HEK293 (cell line): ENCODE results near the gene PRR36.

Experiments
- CTCF ChIA-PET: fragments of 350-600 bp; formaldehyde crosslinking; extraction: SDS; loops from one replicate; lab custom pipeline; 2021; ENCODE audit warnings: antibody characterized with exemption; lab: Yijun Ruan, JAX
- POLR2A ChIA-PET: fragments of 300-600 bp; formaldehyde crosslinking; extraction: SDS; loops from one replicate; lab custom pipeline; 2020; ENCODE audit warnings: antibody characterized with exemption, inconsistent platforms; lab: Yijun Ruan, JAX
- H3K27ac ChIP-seq: fragments of 200-500 bp; sonication (Bioruptor generic); 2 replicates; pipeline ENCODE4 v1.5.1; 2014; ENCODE audit warnings: low read depth, low read length, control low read depth, inconsistent platforms; ENCODE audit errors: extremely low read depth
- H3K36me3 ChIP-seq, 2 experiments: fragments of 200-500 bp in 1 of 2; sonication (Bioruptor generic) in 1 of 2; 1 replicate in 1 of 2; 2 replicates in 1 of 2; pipeline ENCODE4 v1.5.1; 2014 to 2017; ENCODE audit warnings: inconsistent platforms in 2 of 2, low read length in 2 of 2; ENCODE audit not compliant: control insufficient read depth in 2 of 2, insufficient read depth in 1 of 2
- H3K4me1 ChIP-seq: fragments of 200-500 bp; sonication (Bioruptor generic); 2 replicates; pipeline ENCODE4 v1.5.1; 2014; ENCODE audit warnings: mild to moderate bottlenecking, low read length, inconsistent platforms; ENCODE audit not compliant: control insufficient read depth, insufficient read depth
- H3K4me3 ChIP-seq: 2 replicates; pipeline ENCODE4 v1.5.1; 2011; ENCODE audit warnings: low read depth, mild to moderate bottlenecking, control low read depth, low read length, moderate library complexity
- H3K9me3 ChIP-seq: fragments of 200-500 bp; sonication (Bioruptor generic); 2 replicates; pipeline ENCODE4 v1.5.1; 2014; ENCODE audit warnings: low read depth, low read length, inconsistent platforms; ENCODE audit not compliant: control insufficient read depth, insufficient read depth
- FEZF1 ChIP-seq: fragments of 450-650 bp; formaldehyde crosslinking; IDR thresholded peaks from 2 replicates; pipeline ENCODE4 v1.5.1; 2016; ENCODE audit warnings: missing biosample characterization, missing genetic modification characterization
- KLF9 ChIP-seq: fragments of 450-650 bp; formaldehyde crosslinking; IDR thresholded peaks from 2 replicates; pipeline ENCODE4 v1.5.1; 2016; ENCODE audit warnings: missing biosample characterization, missing genetic modification characterization, low read depth
- PATZ1 ChIP-seq: fragments of 450-650 bp; formaldehyde crosslinking; IDR thresholded peaks from 2 replicates; pipeline ENCODE4 v1.5.1; 2016; ENCODE audit warnings: missing biosample characterization, missing genetic modification characterization
- SP7 ChIP-seq: fragments of 450-650 bp; formaldehyde crosslinking; IDR thresholded peaks from 2 replicates; pipeline ENCODE4 v1.5.1; 2016; ENCODE audit warnings: missing biosample characterization, missing genetic modification characterization
- WT1 ChIP-seq: fragments of 450-650 bp; formaldehyde crosslinking; IDR thresholded peaks from 2 replicates; pipeline ENCODE4 v1.5.1; 2016; ENCODE audit warnings: missing biosample characterization, missing genetic modification characterization
- ZBTB8A ChIP-seq: fragments of 450-650 bp; formaldehyde crosslinking; IDR thresholded peaks from 2 replicates; pipeline ENCODE4 v1.5.1; 2016; ENCODE audit warnings: missing biosample characterization, missing genetic modification characterization
- ZNF138 ChIP-seq: fragments of 450-650 bp; formaldehyde crosslinking; IDR thresholded peaks from 2 replicates; pipeline ENCODE4 v1.5.1; 2016; ENCODE audit warnings: missing biosample characterization, missing genetic modification characterization, borderline replicate concordance
- ZNF16 ChIP-seq: fragments of 450-650 bp; formaldehyde crosslinking; IDR thresholded peaks from 2 replicates; pipeline ENCODE4 v1.5.1; 2016; ENCODE audit warnings: low read depth, missing biosample characterization, missing genetic modification characterization
- ZNF19 ChIP-seq: fragments of 450-650 bp; formaldehyde crosslinking; IDR thresholded peaks from 2 replicates; pipeline ENCODE4; 2016; ENCODE audit warnings: missing biosample characterization, missing genetic modification characterization, low read depth
- ZNF311 ChIP-seq: fragments of 450-650 bp; formaldehyde crosslinking; IDR thresholded peaks from 2 replicates; pipeline ENCODE4 v1.5.1; 2017; ENCODE audit warnings: missing biosample characterization, missing genetic modification characterization, borderline replicate concordance
- ZNF501 ChIP-seq: fragments of 450-650 bp; formaldehyde crosslinking; IDR thresholded peaks from 2 replicates; pipeline ENCODE4 v1.5.1; 2016; ENCODE audit warnings: missing biosample characterization, missing genetic modification characterization
- ZNF548 ChIP-seq: fragments of 450-650 bp; formaldehyde crosslinking; IDR thresholded peaks from 2 replicates; pipeline ENCODE4 v1.5.1; 2016; ENCODE audit warnings: missing biosample characterization, missing genetic modification characterization
- ZNF549 ChIP-seq: fragments of 450-650 bp; IDR thresholded peaks from 2 replicates; pipeline ENCODE4 v1.5.1; 2018; ENCODE audit warnings: missing biosample characterization, missing genetic modification characterization, mild to moderate bottlenecking, inconsistent platforms, moderate library complexity
- ZNF560 ChIP-seq: fragments of 450-650 bp; formaldehyde crosslinking; IDR thresholded peaks from 2 replicates; pipeline ENCODE4 v1.5.1; 2017; ENCODE audit warnings: missing biosample characterization, missing genetic modification characterization, borderline replicate concordance
- ZNF600 ChIP-seq: fragments of 450-650 bp; formaldehyde crosslinking; IDR thresholded peaks from 2 replicates; pipeline ENCODE4 v1.5.1; 2016; ENCODE audit warnings: missing biosample characterization, missing genetic modification characterization
- ZNF624 ChIP-seq: fragments of 450-650 bp; formaldehyde crosslinking; IDR thresholded peaks from 2 replicates; pipeline ENCODE4 v1.5.1; 2017; ENCODE audit warnings: missing biosample characterization, missing genetic modification characterization
- ZNF660 ChIP-seq: fragments of 450-650 bp; IDR thresholded peaks from 2 replicates; pipeline ENCODE4 v1.5.1; 2018; ENCODE audit warnings: missing biosample characterization, mild to moderate bottlenecking, missing genetic modification characterization
- ZNF692 ChIP-seq: fragments of 450-650 bp; formaldehyde crosslinking; IDR thresholded peaks from 2 replicates; pipeline ENCODE4 v1.5.1; 2016; ENCODE audit warnings: missing biosample characterization, missing genetic modification characterization
- ZNF707 ChIP-seq: fragments of 450-650 bp; formaldehyde crosslinking; IDR thresholded peaks from 2 replicates; pipeline ENCODE4 v1.5.1; 2016; ENCODE audit warnings: missing biosample characterization, missing genetic modification characterization
- ZNF76 ChIP-seq: fragments of 450-650 bp; formaldehyde crosslinking; IDR thresholded peaks from 2 replicates; pipeline ENCODE4; 2016; ENCODE audit warnings: low read depth, missing biosample characterization, missing genetic modification characterization, borderline replicate concordance
- ZNF785 ChIP-seq: fragments of 450-650 bp; formaldehyde crosslinking; IDR thresholded peaks from 2 replicates; pipeline ENCODE4 v1.5.1; 2016; ENCODE audit warnings: missing biosample characterization, missing genetic modification characterization
- ZNF830 ChIP-seq: fragments of 450-650 bp; IDR thresholded peaks from 2 replicates; pipeline ENCODE4 v1.5.0; 2018; ENCODE audit warnings: missing biosample characterization, missing genetic modification characterization, low read depth, mild to moderate bottlenecking, moderate library complexity
- ZNF843 ChIP-seq: fragments of 450-650 bp; formaldehyde crosslinking; IDR thresholded peaks from 2 replicates; pipeline ENCODE4 v1.5.1; 2016; ENCODE audit warnings: missing biosample characterization, missing genetic modification characterization
- ZSCAN16 ChIP-seq: fragments of 450-650 bp; formaldehyde crosslinking; IDR thresholded peaks from 2 replicates; pipeline ENCODE4 v1.5.1; 2016; ENCODE audit warnings: missing biosample characterization, missing genetic modification characterization
- TF ChIP-seq, protein P1 (sequence below): fragments of 450-650 bp; formaldehyde crosslinking; IDR thresholded peaks from 2 replicates; pipeline ENCODE4 v1.5.1; 2016; ENCODE audit warnings: missing biosample characterization, missing genetic modification characterization
- TF ChIP-seq, protein P2 (sequence below): fragments of 450-650 bp; formaldehyde crosslinking; IDR thresholded peaks from 2 replicates; pipeline ENCODE4 v1.5.1; 2016; ENCODE audit warnings: missing biosample characterization, missing genetic modification characterization
- TF ChIP-seq, protein P3 (sequence below): fragments of 450-650 bp; formaldehyde crosslinking; IDR thresholded peaks from 2 replicates; pipeline ENCODE4 v1.5.1; 2017; ENCODE audit warnings: missing biosample characterization, missing genetic modification characterization

PRR36 gene

GRCh38 chr19:7914099-7914498 lies 39.9 kb upstream of the PRR36 start:
- ChIA-PET POLR2A (interaction anchor here (0.8 kb wide), 1 partner anchor 11 kb away, joined by 3 read pairs; the partner anchor contains the start of gene MAP2K7), CTCF (no interaction called here)
- Histone ChIP-seq H3K27ac (no peak overlapping the region), H3K36me3 (peaks cover 0 to 31% of the 10 kb centered on the region in 2 experiments; a peak in 2 of 3 replicates), H3K4me1 (no peaks in the 10 kb centered on the region; the same call in 1 of the 2 replicates), H3K4me3 (no peak overlapping the region), H3K9me3 (no peaks in the 10 kb centered on the region)
- TF ChIP-seq ZNF138 (tag by site-specific recombination): no peak
- TF ChIP-seq ZNF660 (tag by site-specific recombination): no peak
- no peak for TF ChIP-seq SP7 (tag by site-specific recombination)
- no peak for TF ChIP-seq KLF9
- TF ChIP-seq ZNF548 (tag by site-specific recombination): no peak
- no peak for TF ChIP-seq PATZ1 (tag by site-specific recombination)
- TF ChIP-seq ZNF549: no peak
- no peak for TF ChIP-seq ZSCAN16 (tag by site-specific recombination)
- no peak for TF ChIP-seq ZNF707 (tag by site-specific recombination)
- TF ChIP-seq ZNF16: no peak

DNA sequence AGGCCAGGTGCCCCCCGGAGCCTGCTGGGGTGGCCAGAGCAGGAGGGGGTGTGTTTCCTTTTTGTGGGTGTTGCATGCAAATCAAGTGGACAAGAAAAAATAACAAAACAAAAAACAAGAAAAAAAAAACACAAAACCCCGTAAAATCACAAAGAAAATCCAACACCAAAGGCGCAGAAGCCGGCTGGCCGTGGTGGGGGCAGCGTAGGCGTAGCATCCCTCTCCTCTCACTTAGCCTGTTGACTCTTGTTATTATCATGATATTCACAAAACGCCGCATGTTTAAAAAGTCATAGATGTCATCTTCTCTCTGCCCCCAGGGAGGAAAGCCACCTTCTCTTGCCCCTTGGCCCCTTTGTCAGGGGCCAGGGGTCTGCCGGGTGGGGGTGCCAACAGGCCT lies 39.5 kb upstream of the PRR36 start:
- TF ChIP-seq ZNF600 (tag by site-specific recombination) (no peak), ZNF560 (tag by site-specific recombination) (no peak), ZBTB8A (no peak), WT1 (tag by site-specific recombination) (no peak), ZNF692 (tag by site-specific recombination) (no peak), ZNF843 (no peak), ZNF624 (tag by site-specific recombination) (no peak), FEZF1 (tag by site-specific recombination) (no peak), ZNF501 (tag by site-specific recombination) (no peak), ZNF76 (tag by site-specific recombination) (no peak), ZNF311 (tag by site-specific recombination) (no peak), ZNF785 (tag by site-specific recombination) (no peak), ZNF548 (tag by site-specific recombination) (no peak), ZNF19 (tag by site-specific recombination) (no peak), ZNF830 (tag by site-specific recombination) (no peak)
- TF ChIP-seq, protein P1, sequence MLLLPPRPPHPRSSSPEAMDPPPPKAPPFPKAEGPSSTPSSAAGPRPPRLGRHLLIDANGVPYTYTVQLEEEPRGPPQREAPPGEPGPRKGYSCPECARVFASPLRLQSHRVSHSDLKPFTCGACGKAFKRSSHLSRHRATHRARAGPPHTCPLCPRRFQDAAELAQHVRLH (tag by site-specific recombination): no peak
- TF ChIP-seq, protein P2, sequence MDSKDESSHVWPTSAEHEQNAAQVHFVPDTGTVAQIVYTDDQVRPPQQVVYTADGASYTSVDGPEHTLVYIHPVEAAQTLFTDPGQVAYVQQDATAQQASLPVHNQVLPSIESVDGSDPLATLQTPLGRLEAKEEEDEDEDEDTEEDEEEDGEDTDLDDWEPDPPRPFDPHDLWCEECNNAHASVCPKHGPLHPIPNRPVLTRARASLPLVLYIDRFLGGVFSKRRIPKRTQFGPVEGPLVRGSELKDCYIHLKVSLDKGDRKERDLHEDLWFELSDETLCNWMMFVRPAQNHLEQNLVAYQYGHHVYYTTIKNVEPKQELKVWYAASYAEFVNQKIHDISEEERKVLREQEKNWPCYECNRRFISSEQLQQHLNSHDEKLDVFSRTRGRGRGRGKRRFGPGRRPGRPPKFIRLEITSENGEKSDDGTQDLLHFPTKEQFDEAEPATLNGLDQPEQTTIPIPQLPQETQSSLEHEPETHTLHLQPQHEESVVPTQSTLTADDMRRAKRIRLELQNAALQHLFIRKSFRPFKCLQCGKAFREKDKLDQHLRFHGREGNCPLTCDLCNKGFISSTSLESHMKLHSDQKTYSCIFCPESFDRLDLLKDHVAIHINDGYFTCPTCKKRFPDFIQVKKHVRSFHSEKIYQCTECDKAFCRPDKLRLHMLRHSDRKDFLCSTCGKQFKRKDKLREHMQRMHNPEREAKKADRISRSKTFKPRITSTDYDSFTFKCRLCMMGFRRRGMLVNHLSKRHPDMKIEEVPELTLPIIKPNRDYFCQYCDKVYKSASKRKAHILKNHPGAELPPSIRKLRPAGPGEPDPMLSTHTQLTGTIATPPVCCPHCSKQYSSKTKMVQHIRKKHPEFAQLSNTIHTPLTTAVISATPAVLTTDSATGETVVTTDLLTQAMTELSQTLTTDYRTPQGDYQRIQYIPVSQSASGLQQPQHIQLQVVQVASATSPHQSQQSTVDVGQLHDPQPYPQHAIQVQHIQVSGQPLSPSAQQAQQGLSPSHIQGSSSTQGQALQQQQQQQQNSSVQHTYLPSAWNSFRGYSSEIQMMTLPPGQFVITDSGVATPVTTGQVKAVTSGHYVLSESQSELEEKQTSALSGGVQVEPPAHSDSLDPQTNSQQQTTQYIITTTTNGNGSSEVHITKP (tag by site-specific recombination): no peak
- TF ChIP-seq, protein P3, sequence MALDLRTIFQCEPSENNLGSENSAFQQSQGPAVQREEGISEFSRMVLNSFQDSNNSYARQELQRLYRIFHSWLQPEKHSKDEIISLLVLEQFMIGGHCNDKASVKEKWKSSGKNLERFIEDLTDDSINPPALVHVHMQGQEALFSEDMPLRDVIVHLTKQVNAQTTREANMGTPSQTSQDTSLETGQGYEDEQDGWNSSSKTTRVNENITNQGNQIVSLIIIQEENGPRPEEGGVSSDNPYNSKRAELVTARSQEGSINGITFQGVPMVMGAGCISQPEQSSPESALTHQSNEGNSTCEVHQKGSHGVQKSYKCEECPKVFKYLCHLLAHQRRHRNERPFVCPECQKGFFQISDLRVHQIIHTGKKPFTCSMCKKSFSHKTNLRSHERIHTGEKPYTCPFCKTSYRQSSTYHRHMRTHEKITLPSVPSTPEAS: no peak
- H3K4me3 ChIP-seq: no peak overlapping the region
- CTCF ChIA-PET: interaction anchor here (0.9 kb wide), 1 partner anchor 61 kb away, joined by 4 read pairs; no protein-coding TSS in a partner anchor
- POLR2A ChIA-PET: no interaction called here
- peaks cover 0 to 32% of the 10 kb centered on the region in 2 experiments; a peak in 2 of 3 replicates for H3K36me3 ChIP-seq
- H3K9me3 ChIP-seq: no peaks in the 10 kb centered on the region
- no peak overlapping the region for H3K27ac ChIP-seq
- no peaks in the 10 kb centered on the region; the same call in 1 of the 2 replicates for H3K4me1 ChIP-seq
